Endothelial cell of umbilical vein (primary cell): ENCODE measurements around the gene MRPS34. TPM values are rescaled to one million over a fixed set of nuclear protein-coding genes. Genes with fewer than 3 reads are reported as not detected.

Experiments
- BruUV-seq: library from RNA; stranded (reverse); fragments of 400-500 nt; replicated peaks from 2 replicates; lab custom pipeline; 2021; lab: Mats Ljungman, UMichigan
- CTCF ChIA-PET: fragments of 300-600, 350-600 bp; sonication (Branson Sonifier 250); formaldehyde crosslinking; loops from one replicate; lab custom pipeline; 2021; ENCODE audit warnings: antibody characterized with exemption, inconsistent platforms; lab: Charles Lee
- POLR2A ChIA-PET: fragments of 300-600, 350-600 bp; sonication (Branson Sonifier 250); formaldehyde crosslinking; loops from one replicate; lab custom pipeline; 2021; ENCODE audit warnings: antibody characterized with exemption, inconsistent platforms; lab: Charles Lee
- DNase-seq: peaks from one replicate; pipeline ENCODE4 v3.0.0-alpha.2; 2011; ENCODE audit warnings: low read depth, low spot score
- FAIRE-seq: peaks from 2 replicates; lab custom pipeline; 2011; peaks lifted over from hg19 to GRCh38; lab: Jason Lieb, UNC
- H2AFZ ChIP-seq: 2 replicates; pipeline ENCODE4 v1.6.0; 2012; ENCODE audit warnings: low read depth, low read length, control low read depth, inconsistent platforms
- H3K27ac ChIP-seq: 2 replicates; pipeline ENCODE4 v1.5.1; 2011; ENCODE audit warnings: low read depth, mild to moderate bottlenecking, control low read depth, low read length, moderate library complexity; ENCODE audit not compliant: insufficient read depth
- H3K27me3 ChIP-seq, 2 experiments: 2 replicates each; pipeline versions ENCODE4 v1.6.0 to v1.6.1; 2011; ENCODE audit warnings: low read length in 2 of 2, mixed read lengths in 1 of 2; ENCODE audit not compliant: control insufficient read depth in 2 of 2, insufficient read depth in 2 of 2
- H3K36me3 ChIP-seq, 2 experiments: 2 replicates in 1 of 2; 3 replicates in 1 of 2; pipeline ENCODE4 v1.5.1; 2011; ENCODE audit warnings: low read length in 2 of 2, mild to moderate bottlenecking in 1 of 2, moderate library complexity in 1 of 2; ENCODE audit not compliant: control insufficient read depth in 2 of 2, insufficient read depth in 2 of 2; ENCODE audit errors: extremely low read depth in 1 of 2
- H3K4me1 ChIP-seq: 3 replicates; pipeline ENCODE4 v1.5.1; 2011; ENCODE audit warnings: mild to moderate bottlenecking, low read length; ENCODE audit not compliant: control insufficient read depth, insufficient read depth; ENCODE audit errors: extremely low read depth
- H3K4me2 ChIP-seq: 2 replicates; pipeline ENCODE4 v1.6.1; 2011; ENCODE audit warnings: low read length, control low read depth, mixed read lengths; ENCODE audit not compliant: insufficient read depth
- H3K4me3 ChIP-seq, 3 experiments: fragments of 200-600 bp in 1 of 3; sonication (generic), shearing (Covaris generic) in 1 of 3; replicated peaks in 1 of 3; 2 replicates each; pipeline ENCODE4 v1.5.1; 2011 to 2016; ENCODE audit warnings: control low read depth in 3 of 3, low read length in 3 of 3, mild to moderate bottlenecking in 2 of 3, inconsistent platforms in 1 of 3, low read depth in 1 of 3, moderate library complexity in 1 of 3; ENCODE audit not compliant: insufficient read depth in 1 of 3
- H3K79me2 ChIP-seq: 2 replicates; pipeline ENCODE4 v1.6.0; 2012; ENCODE audit warnings: low read length, inconsistent platforms; ENCODE audit not compliant: control insufficient read depth, insufficient read depth
- H3K9ac ChIP-seq: replicated peaks from 2 replicates; pipeline ENCODE3; 2011; ENCODE audit warnings: low read length, control low read depth; ENCODE audit not compliant: insufficient read depth; ENCODE audit errors: extremely low read depth
- H3K9me1 ChIP-seq: replicated peaks from 3 replicates; pipeline ENCODE4 v1.6.0; 2011; ENCODE audit warnings: mild to moderate bottlenecking, low read length; ENCODE audit not compliant: control insufficient read depth, insufficient read depth; ENCODE audit errors: extremely low read depth
- H3K9me3 ChIP-seq: replicated peaks from 2 replicates; pipeline ENCODE4 v1.5.1; 2012; ENCODE audit warnings: low read length, inconsistent platforms; ENCODE audit not compliant: control insufficient read depth, insufficient read depth
- H4K20me1 ChIP-seq: replicated peaks from 2 replicates; pipeline ENCODE3; 2011; ENCODE audit warnings: mild to moderate bottlenecking, low read length; ENCODE audit not compliant: control insufficient read depth, insufficient read depth; ENCODE audit errors: extremely low read depth
- EZH2 ChIP-seq: IDR thresholded peaks from 2 replicates; pipeline ENCODE4 v1.6.1; 2012; ENCODE audit warnings: borderline replicate concordance, low read depth, mild to moderate bottlenecking, moderate library complexity, low read length, inconsistent platforms; ENCODE audit not compliant: severe bottlenecking
- FOS ChIP-seq: IDR thresholded peaks from 2 replicates; pipeline ENCODE4 v1.6.1; 2011; ENCODE audit warnings: mild to moderate bottlenecking, low read length, moderate library complexity, borderline replicate concordance; ENCODE audit not compliant: insufficient read depth
- GATA2 ChIP-seq: IDR thresholded peaks from 2 replicates; pipeline ENCODE4 v1.7.0; 2011; ENCODE audit warnings: low read depth, mild to moderate bottlenecking, moderate library complexity, mixed read lengths, low read length; ENCODE audit not compliant: insufficient read length, insufficient read depth
- MYC ChIP-seq: IDR thresholded peaks from one replicate; pipeline ENCODE4 v1.6.1; 2011; ENCODE audit warnings: mild to moderate bottlenecking, low read depth, low read length
- POLR2A ChIP-seq: IDR thresholded peaks from 2 replicates; pipeline ENCODE4 v1.6.1; 2012; ENCODE audit warnings: low read depth, mild to moderate bottlenecking, control low read depth, low read length
- POLR2AphosphoS5 ChIP-seq: IDR thresholded peaks from 2 replicates; pipeline ENCODE4 v1.6.1; 2012; ENCODE audit warnings: low read depth, mild to moderate bottlenecking, control low read depth, low read length, moderate library complexity; ENCODE audit not compliant: insufficient read depth
- dilution Hi-C: fragments of 300-500 bp; cut with MboI; formaldehyde crosslinking; loops from one replicate; pipeline ENCODE4 v1.15.0; 2019; ENCODE audit warnings: low sequenced_read_pairs; ENCODE audit not compliant: extremely low pct_ligation_motif_present
- intact Hi-C: fragments of 100-400 bp; cut with micrococcal nuclease; formaldehyde crosslinking; loops from one replicate; pipeline ENCODE4 v1.10.0; 2022
- polyA plus RNA-seq, 4 experiments: library from polyadenylated mRNA; depleted of rRNA in 3 of 4; stranded (reverse) in 3 of 4; unstranded in 1 of 4; fragments of >200 nt; gene quantifications; 2 replicates each; pipeline versions ENCODE4 v1.2.1 to v1.2.3, GENCODE V29; 2011 to 2012; ENCODE audit warnings: missing spikeins in 1 of 4
- total RNA-seq: library from RNA; stranded (reverse); gene quantifications from 2 replicates; pipeline ENCODE4 v1.2.3, GENCODE V29; 2021
- TF ChIP-seq, protein P1 (sequence below): IDR thresholded peaks from 2 replicates; pipeline ENCODE4 v1.6.1; 2011; ENCODE audit not compliant: insufficient read depth, insufficient read length

The MRPS34 gene
- total and polyA plus RNA-seq, 2 donors (not counting 3 experiments of a cell fraction or from before 2014, with no cell fraction given): 82.1 to 102 TPM

- Histone ChIP-seq H2AFZ (no peak overlapping the region), H4K20me1 (no peaks in the 10 kb centered on the region), H3K79me2 (no peaks in the 10 kb centered on the region), H3K4me3 (no peak overlapping the region), H3K4me2 (no peak overlapping the region), H3K36me3 (peaks cover 0 to 8% of the 10 kb centered on the region in 2 experiments), H3K4me1 (no peaks in the 10 kb centered on the region), H3K9me1 (no peaks in the 10 kb centered on the region), H3K27ac (no peak overlapping the region), H3K9ac (no peak overlapping the region), H3K9me3 (no peaks in the 10 kb centered on the region), H3K27me3 (no peaks in the 10 kb centered on the region)
- FAIRE-seq (no peak), DNase-seq (no peak)
- intact Hi-C loops (no loop called here), dilution Hi-C loops (no loop called here)
- ChIA-PET POLR2A (no interaction called here), CTCF (no interaction called here)
- BruUV-seq: no TSS peak
- TF ChIP-seq, protein P1, sequence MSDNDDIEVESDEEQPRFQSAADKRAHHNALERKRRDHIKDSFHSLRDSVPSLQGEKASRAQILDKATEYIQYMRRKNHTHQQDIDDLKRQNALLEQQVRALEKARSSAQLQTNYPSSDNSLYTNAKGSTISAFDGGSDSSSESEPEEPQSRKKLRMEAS: no peak
- TF ChIP-seq EZH2 (no peak), GATA2 (no peak), POLR2AphosphoS5 (no peak), FOS (no peak), MYC (no peak), POLR2A (no peak)
Measured at GRCh38 chr16:1792836-1793577, 20.1 kb upstream of the MRPS34 start.
